GM23248 (cell line): ENCODE data around the gene SBK2.

Experiments
- EZH2 ChIP-seq: fragments of 200-600 bp; sonication (generic); IDR thresholded peaks from 2 replicates; pipeline ENCODE4 v1.6.1; 2018; ENCODE audit warnings: antibody characterized with exemption, mild to moderate bottlenecking; ENCODE audit not compliant: insufficient read depth, poor library complexity, severe bottlenecking
- EZH2phosphoT487 ChIP-seq: fragments of 200-600 bp; sonication (generic); IDR thresholded peaks from 2 replicates; pipeline ENCODE4 v1.6.1; 2018; ENCODE audit warnings: antibody characterized with exemption, moderate library complexity, mild to moderate bottlenecking, low read depth; ENCODE audit not compliant: insufficient read depth

DNA sequence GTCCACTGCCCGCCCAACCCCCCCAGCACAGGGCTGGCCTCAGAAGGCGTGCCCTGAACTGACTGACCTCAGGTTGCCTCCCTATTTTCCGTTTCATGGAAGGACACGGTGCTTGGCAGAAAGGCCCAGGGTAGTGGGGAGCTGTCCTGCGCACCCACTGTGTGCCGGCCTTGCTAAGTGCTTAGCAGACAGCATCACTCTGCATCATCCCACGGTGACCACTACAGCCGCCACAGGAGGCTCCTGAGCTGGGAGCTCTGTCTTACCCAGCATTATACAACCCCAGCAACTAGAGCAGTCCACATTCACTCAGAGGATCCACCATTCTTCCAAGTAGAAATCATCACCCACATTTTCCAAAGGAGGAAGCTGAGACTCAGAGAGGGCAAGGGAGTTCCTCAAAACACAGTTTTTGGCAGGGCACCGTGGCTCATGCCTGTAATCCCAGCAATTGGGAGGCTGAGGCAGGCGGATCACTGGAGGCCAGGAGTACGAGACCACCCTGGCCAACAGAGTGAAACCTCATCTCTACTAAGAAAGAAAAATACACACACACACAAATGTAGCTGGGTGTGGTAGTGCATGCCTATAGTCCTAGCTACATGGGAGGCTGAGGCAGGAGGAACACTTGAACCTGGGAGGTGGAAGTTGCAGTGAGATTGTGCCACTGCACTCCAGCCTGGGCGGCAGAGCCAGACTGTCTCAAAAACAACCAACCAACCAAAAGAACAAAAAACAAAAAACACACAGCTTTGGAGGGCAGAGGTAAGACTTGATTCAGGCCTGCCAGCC is 1.6 kb downstream of the SBK2 start:
- TF ChIP-seq EZH2: no peak
- no peak for TF ChIP-seq EZH2phosphoT487
